ENCODE results near the gene WDR19. TPM values are rescaled to one million over a fixed set of nuclear protein-coding genes. Genes with fewer than 3 reads are reported as not detected.
"Not testable (repeated sequence)": the region's sequence is repeated elsewhere in the genome, so short reads cannot be mapped to it uniquely, and the experiment has no call there.

WDR19 gene
- 10 to 100 TPM in 1 of 6 donors, 1 to 10 TPM in 5; 4.6 to 10.6 (median 7.4) TPM for polyA plus RNA-seq (ENCODE audit: low read depth in 6 of 6)

DNA sequence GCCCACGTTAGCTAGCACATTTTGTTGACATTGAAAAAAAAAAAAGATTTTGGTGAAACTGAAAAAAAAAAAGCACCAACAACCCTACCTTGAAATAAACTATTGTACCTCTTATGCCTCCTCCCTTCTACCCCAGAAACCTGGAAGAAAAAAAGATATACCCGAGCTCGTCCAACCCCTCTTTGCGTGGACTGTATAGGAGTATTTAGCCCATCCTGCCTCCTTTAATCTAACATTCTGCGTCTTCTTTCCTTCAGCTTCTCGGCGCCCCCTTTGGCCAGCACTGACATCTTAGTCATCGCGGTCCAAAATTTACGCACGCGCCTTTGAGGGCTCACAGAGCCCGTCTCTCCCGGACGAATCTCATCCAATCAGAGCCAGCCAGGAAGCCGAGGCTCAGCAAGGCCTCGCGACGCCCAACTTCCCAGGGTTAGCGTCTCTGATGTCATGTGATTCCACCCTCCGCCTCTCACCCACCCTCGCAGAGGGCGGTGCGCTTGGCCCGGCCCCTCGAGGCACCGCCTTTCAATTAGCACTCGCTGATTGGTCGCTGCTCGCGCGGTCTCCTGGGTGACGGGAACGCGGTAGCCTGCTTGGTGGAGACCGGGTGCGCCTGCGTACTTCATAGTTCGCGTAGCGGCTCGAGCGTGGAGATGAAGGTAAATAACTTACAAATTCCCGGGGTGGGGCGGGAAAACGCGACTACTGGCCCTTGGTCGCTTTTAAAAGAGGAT lies at the start of gene WDR19:
WDR19 (plus strand) TSS at position 625 of the 734 bp plus-strand sequence; CDS start at position 654, 29 bp downstream.
- H3K9me3 Mint-ChIP-seq: no peaks in the 10 kb centered on the region
- H3K4me3 Mint-ChIP-seq: peak within 1 kb of the TSS in 1 of 8 donors; percentile 45
- H3K4me1 Mint-ChIP-seq: peaks cover 0 to 12% (median 0%) of the 10 kb centered on the region in 3 donors
- peak within 1 kb of the TSS in 4 of 6 donors; percentile 74 to 86 (median 80) for H3K27ac Mint-ChIP-seq
- ATAC-seq (ENCODE audit: low read depth in 2 of 2): peak; percentile 93 to 94
- DNase-seq: peak; percentile 98
- no peaks in the 10 kb centered on the region for H3K36me3 Mint-ChIP-seq
- no peaks in the 10 kb centered on the region for H3K27me3 Mint-ChIP-seq

GRCh38 chr4:39133623-39134022 lies 48.7 kb upstream of the WDR19 start:
- no peak for ATAC-seq (ENCODE audit: low read depth in 2 of 2)
- Mint-ChIP-seq H3K9me3 (peaks cover 0 to 2% (median 0%) of the 10 kb centered on the region in 7 donors), H3K27ac (peak overlapping the region in 1 of 6 donors; percentile 63), H3K4me3 (no peak overlapping the region), H3K36me3 (no peaks in the 10 kb centered on the region), H3K27me3 (no peaks in the 10 kb centered on the region), H3K4me1 (peaks cover 12 to 14% (median 13%) of the 10 kb centered on the region in 3 donors)
- DNase-seq: no peak

DNA sequence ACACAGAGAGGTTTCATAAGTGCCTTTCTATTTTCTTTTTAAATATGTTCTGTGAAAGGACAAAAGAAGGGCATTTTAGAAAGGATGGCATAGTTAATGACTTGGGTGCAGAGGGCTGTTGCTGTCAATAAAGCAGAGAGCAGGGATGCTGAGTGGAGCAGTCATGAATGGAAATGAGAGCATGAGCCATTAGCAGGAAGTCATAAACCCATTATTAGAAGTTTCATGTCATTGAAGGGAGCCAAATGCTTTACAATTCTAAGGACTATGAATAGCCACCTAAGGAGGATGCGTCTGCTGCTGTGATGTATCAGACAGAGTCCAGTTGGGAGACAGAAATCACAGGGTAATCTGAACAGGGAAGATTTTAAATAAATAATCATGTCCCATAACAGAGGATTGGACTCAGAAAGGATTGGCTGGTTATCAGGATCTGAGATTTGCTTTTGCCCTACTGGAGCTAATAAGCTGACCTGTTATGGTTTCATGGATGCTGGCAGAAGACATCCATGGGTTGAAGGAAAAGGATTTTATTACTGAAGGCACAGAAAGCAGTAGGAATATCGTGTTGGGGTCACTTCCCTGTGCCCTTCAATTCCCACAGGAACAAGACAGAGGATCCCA lies 47.5 kb upstream of the WDR19 start:
- H3K27ac Mint-ChIP-seq: peak overlapping the region in 2 of 6 donors; percentile 13 to 22
- ATAC-seq (ENCODE audit: low read depth in 2 of 2) (no peak), DNase-seq (no peak)
- no peaks in the 10 kb centered on the region for H3K27me3 Mint-ChIP-seq
- H3K36me3 Mint-ChIP-seq: no peaks in the 10 kb centered on the region
- peaks cover 13 to 15% (median 14%) of the 10 kb centered on the region in 3 donors for H3K4me1 Mint-ChIP-seq
- peaks cover 0 to 2% (median 0%) of the 10 kb centered on the region in 7 donors for H3K9me3 Mint-ChIP-seq
- H3K4me3 Mint-ChIP-seq: peak overlapping the region in 3 of 8 donors; percentile 4 to 57 (median 41)

- H3K27me3 Mint-ChIP-seq; H3K4me3 Mint-ChIP-seq; H3K9me3 Mint-ChIP-seq; H3K27ac Mint-ChIP-seq; ATAC-seq (ENCODE audit: low read depth in 2 of 2); DNase-seq; H3K36me3 Mint-ChIP-seq: not testable (repeated sequence)
- H3K4me1 Mint-ChIP-seq: peaks cover 13 to 15% (median 14%) of the 10 kb centered on the region in 3 donors
These were observed 44.1 kb upstream of the WDR19 start for GRCh38 chr4:39138227-39138626.

DNA sequence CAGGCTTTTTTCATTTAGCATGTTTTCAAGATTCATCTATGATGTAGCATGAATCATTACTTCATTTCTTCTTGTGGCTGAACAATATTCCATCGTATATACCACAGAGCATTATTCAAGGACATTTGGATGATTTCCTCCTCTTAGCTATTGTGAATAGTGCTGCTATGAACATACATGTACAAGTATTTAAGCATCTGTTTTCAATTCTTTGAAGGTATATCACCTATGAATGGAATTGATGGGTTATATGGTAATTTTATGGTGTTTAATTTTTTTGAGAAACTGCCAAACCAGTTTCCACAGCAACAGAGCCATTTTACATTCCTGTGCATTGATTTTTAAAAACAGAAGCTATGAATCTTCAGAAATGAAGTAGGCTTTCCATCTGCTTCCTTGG lies 36.1 kb upstream of the WDR19 start:
- ATAC-seq (ENCODE audit: low read depth in 2 of 2) (no peak), DNase-seq (no peak)
- Mint-ChIP-seq H3K9me3 (no peaks in the 10 kb centered on the region), H3K36me3 (no peaks in the 10 kb centered on the region), H3K27me3 (no peaks in the 10 kb centered on the region), H3K27ac (no peak overlapping the region), H3K4me3 (no peak overlapping the region), H3K4me1 (peaks cover 5 to 7% (median 5%) of the 10 kb centered on the region in 3 donors)

DNA sequence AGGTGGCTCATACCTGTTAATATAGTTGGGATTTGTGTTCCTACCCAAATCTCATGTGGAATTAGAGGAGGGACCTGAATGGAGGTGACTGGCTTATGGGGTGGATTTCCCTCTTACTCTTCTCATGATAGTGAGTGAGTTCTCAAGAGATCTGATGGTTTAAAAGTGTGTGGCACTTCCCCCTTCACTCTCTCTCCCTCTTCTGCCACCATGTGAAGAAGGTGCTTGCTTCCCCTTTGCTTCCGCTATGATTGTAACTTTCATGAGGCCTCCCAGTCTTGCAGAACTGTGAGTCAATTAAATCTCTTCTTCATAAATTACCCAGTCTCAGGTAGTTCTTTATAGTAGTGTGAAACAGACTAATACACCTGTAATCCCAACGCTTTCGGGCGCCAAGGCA lies 28.3 kb upstream of the WDR19 start:
- H3K9me3 Mint-ChIP-seq: no peaks in the 10 kb centered on the region
- DNase-seq: no peak
- no peak overlapping the region for H3K4me3 Mint-ChIP-seq

GRCh38 chr4:39157520-39157919 lies 24.8 kb upstream of the WDR19 start:
- ATAC-seq (ENCODE audit: low read depth in 2 of 2) (no peak), DNase-seq (no peak)
- Mint-ChIP-seq H3K27ac (peak overlapping the region in 1 of 6 donors; percentile 73), H3K36me3 (no peaks in the 10 kb centered on the region), H3K4me3 (no peak overlapping the region), H3K9me3 (no peaks in the 10 kb centered on the region), H3K4me1 (peaks cover 5 to 11% (median 8%) of the 10 kb centered on the region in 3 donors), H3K27me3 (no peaks in the 10 kb centered on the region)

More for the DNA sequence above, 28.3 kb upstream of the WDR19 start:
- Mint-ChIP-seq H3K36me3 (no peaks in the 10 kb centered on the region), H3K27ac (peak overlapping the region in 3 of 6 donors; percentile 5 to 75 (median 65)), H3K4me1 (peaks cover 6 to 22% (median 13%) of the 10 kb centered on the region in 3 donors), H3K27me3 (no peaks in the 10 kb centered on the region)
- ATAC-seq (ENCODE audit: low read depth in 2 of 2): peak; percentile 56 to 69

DNA sequence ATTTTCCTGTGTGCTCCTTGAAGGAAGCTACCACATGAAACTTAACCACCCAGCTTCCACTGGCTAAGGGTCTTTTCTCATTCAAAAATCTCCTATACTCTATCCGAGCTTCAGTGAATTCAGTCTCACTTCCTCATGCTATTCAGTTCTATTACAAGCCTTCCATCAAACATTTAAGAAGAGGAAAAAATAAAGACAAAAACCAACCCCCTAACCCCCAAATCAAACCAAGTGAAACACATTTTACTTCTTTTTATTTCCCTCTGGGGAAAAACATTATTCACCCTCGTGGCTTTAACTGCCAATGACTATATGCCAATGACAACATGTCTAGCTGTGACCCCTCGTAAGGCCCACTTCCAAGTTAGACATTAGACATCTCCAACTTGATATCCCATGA lies 16.2 kb upstream of the WDR19 start:
- peak; percentile 78 for DNase-seq
- peaks cover 38 to 63% (median 58%) of the 10 kb centered on the region in 3 donors for H3K4me1 Mint-ChIP-seq
- peak; percentile 89 to 90 for ATAC-seq (ENCODE audit: low read depth in 2 of 2)

GRCh38 chr4:39166669-39167068 lies 15.7 kb upstream of the WDR19 start:
- ATAC-seq (ENCODE audit: low read depth in 2 of 2): peak; percentile 67 to 68
- H3K27ac Mint-ChIP-seq: peak overlapping the region; percentile 94 to 98 (median 97)
- H3K4me1 Mint-ChIP-seq: peaks cover 38 to 63% (median 58%) of the 10 kb centered on the region in 3 donors

More for the DNA sequence above, 16.2 kb upstream of the WDR19 start:
- H3K9me3 Mint-ChIP-seq: peaks cover 0 to 6% (median 4%) of the 10 kb centered on the region in 7 donors
- peak overlapping the region; percentile 94 to 98 (median 97) for H3K27ac Mint-ChIP-seq
- H3K27me3 Mint-ChIP-seq: no peaks in the 10 kb centered on the region
- peak overlapping the region; percentile 56 to 90 (median 76) for H3K4me3 Mint-ChIP-seq
- peaks cover 0 to 8% of the 10 kb centered on the region in 2 donors for H3K36me3 Mint-ChIP-seq

DNA sequence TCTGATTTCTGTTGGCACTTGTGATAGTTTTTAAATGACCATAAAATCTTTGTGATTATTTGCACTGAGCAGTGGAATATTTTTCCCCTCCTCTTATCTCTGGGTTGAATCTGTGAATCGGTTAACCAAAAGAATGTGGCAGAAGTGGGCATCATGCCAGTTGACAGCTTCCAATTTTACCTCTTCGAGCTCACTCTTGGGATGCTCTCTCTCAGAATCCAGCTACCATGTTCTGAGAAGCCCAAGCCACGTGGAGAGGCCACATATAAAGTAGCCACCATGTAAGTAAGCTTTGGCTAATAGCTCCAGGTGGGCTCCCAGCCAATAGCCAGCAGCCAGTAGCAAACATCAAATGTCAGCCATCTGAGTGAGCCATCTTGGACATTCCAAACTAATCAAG lies 12.9 kb upstream of the WDR19 start:
- no peak for DNase-seq

More at GRCh38 chr4:39166669-39167068, 15.7 kb upstream of the WDR19 start:
- no peaks in the 10 kb centered on the region for H3K27me3 Mint-ChIP-seq
- H3K4me3 Mint-ChIP-seq: peak overlapping the region; percentile 56 to 90 (median 76)
- H3K9me3 Mint-ChIP-seq: peaks cover 0 to 6% (median 4%) of the 10 kb centered on the region in 7 donors
- H3K36me3 Mint-ChIP-seq: peaks cover 0 to 8% of the 10 kb centered on the region in 2 donors
- peak; percentile 47 for DNase-seq

DNA sequence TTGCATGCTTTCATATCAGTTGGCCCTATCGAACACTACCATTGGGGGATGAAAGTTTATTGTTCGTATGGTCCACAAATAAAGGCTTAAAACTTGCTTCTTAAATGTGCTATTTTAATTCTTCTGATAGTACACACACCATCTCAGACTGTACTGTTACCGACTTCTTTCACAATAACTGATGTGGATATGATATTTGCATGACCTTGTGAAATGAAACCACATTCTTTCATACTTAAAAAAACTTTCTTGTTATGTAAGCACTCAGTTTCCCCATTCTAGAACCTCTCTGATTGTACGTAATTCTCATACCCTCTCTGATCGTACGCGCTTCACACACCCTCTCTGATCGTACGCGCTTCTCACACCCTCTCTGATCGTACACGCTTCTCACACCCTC lies 12.0 kb upstream of the WDR19 start:
- no peak overlapping the region for H3K4me3 Mint-ChIP-seq
- peak overlapping the region in 3 of 6 donors; percentile 41 to 77 (median 47) for H3K27ac Mint-ChIP-seq

More for the DNA sequence above, 12.9 kb upstream of the WDR19 start:
- H3K9me3 Mint-ChIP-seq: peaks cover 0 to 6% (median 5%) of the 10 kb centered on the region in 7 donors
- H3K4me3 Mint-ChIP-seq: no peak overlapping the region
- ATAC-seq (ENCODE audit: low read depth in 2 of 2): no peak
- peak overlapping the region in 1 of 6 donors; percentile 69 for H3K27ac Mint-ChIP-seq
- peaks cover 0 to 8% of the 10 kb centered on the region in 2 donors for H3K36me3 Mint-ChIP-seq
- no peaks in the 10 kb centered on the region for H3K27me3 Mint-ChIP-seq
- peaks cover 34 to 59% (median 52%) of the 10 kb centered on the region in 3 donors for H3K4me1 Mint-ChIP-seq

GRCh38 chr4:39178706-39179105 lies 3.6 kb upstream of the WDR19 start:
- DNase-seq (no peak), ATAC-seq (ENCODE audit: low read depth in 2 of 2) (no peak)
- Mint-ChIP-seq H3K36me3 (no peaks in the 10 kb centered on the region), H3K4me1 (peaks cover 0 to 9% (median 0%) of the 10 kb centered on the region in 3 donors), H3K4me3 (no peak overlapping the region), H3K27me3 (no peaks in the 10 kb centered on the region), H3K27ac (no peak overlapping the region), H3K9me3 (no peaks in the 10 kb centered on the region)

More for the DNA sequence above, 12.0 kb upstream of the WDR19 start:
- peaks cover 0 to 6% (median 5%) of the 10 kb centered on the region in 7 donors for H3K9me3 Mint-ChIP-seq
- peaks cover 31 to 50% (median 44%) of the 10 kb centered on the region in 3 donors for H3K4me1 Mint-ChIP-seq
- no peaks in the 10 kb centered on the region for H3K27me3 Mint-ChIP-seq
- H3K36me3 Mint-ChIP-seq: peaks cover 0 to 8% of the 10 kb centered on the region in 2 donors
- ATAC-seq (ENCODE audit: low read depth in 2 of 2): no peak
- no peak for DNase-seq

- Mint-ChIP-seq H3K4me3 (no peak overlapping the region), H3K27me3 (no peaks in the 10 kb centered on the region), H3K36me3 (no peaks in the 10 kb centered on the region), H3K4me1 (peaks cover 0 to 12% (median 0%) of the 10 kb centered on the region in 3 donors), H3K9me3 (no peaks in the 10 kb centered on the region), H3K27ac (no peak overlapping the region)
- ATAC-seq (ENCODE audit: low read depth in 2 of 2) (no peak), DNase-seq (no peak)
These were observed 2.6 kb upstream of the WDR19 start for GRCh38 chr4:39179681-39180080.

Data from naive B cell (primary cell).